Measurements from ENCODE around the gene DCBLD2. TPM values are rescaled to one million over a fixed set of nuclear protein-coding genes. Genes with fewer than 3 reads are reported as not detected.

DCBLD2 gene
- total and polyA plus RNA-seq, 4 donors, result 25.0 to 42.3 (median 29.5) TPM

DNA sequence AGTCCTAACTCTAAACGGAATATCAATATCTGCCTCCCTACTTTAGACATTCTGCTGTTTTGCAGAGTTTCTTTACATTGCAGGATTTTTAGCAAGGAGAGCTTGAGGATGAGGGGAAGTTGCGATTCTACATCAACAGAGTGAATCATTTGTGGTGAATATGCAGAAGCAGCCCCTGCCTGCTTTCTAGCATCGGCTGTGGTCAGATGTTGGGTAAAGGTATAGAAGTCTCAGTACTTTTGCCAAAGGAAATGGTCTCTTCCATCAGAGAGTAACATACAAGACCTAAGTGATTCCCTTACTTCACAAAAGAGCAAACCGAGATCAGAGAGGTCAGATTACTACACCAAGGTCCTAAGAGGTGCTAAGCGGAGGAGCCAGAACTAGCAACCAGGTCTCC lies 123.1 kb downstream of the DCBLD2 start:
- no peak overlapping the region for H3K4me3 ChIP-seq (ENCODE audit: low read depth, low read length)
- H3K9me3 ChIP-seq (ENCODE audit: control insufficient read depth, insufficient read depth, low read length), result no peaks in the 10 kb centered on the region
- H3K4me1 ChIP-seq (ENCODE audit: control insufficient read depth, insufficient read depth, low read length), result peaks cover 3% of the 10 kb centered on the region
- no peaks in the 10 kb centered on the region for H3K36me3 ChIP-seq (ENCODE audit: control insufficient read depth, insufficient read depth, low read length)
- H3K27me3 ChIP-seq (ENCODE audit: control insufficient read depth, insufficient read depth, low read length), result no peaks in the 10 kb centered on the region
- WGBS (ENCODE audit: insufficient coverage), result 80% methylated on average over 1 of the region's 5 CpGs
- peak overlapping the region; percentile 87 for H3K27ac ChIP-seq (ENCODE audit: low read depth, low read length)
- no peak for DNase-seq (ENCODE audit: low read depth in 4 of 6, low spot score in 6 of 6)

- Histone ChIP-seq H3K36me3 (ENCODE audit: control insufficient read depth, insufficient read depth, low read length) (no peaks in the 10 kb centered on the region), H3K27ac (ENCODE audit: low read depth, low read length) (peak overlapping the region; percentile 87), H3K27me3 (ENCODE audit: control insufficient read depth, insufficient read depth, low read length) (no peaks in the 10 kb centered on the region), H3K4me3 (ENCODE audit: low read depth, low read length) (no peak overlapping the region), H3K9me3 (ENCODE audit: control insufficient read depth, insufficient read depth, low read length) (no peaks in the 10 kb centered on the region), H3K4me1 (ENCODE audit: control insufficient read depth, insufficient read depth, low read length) (peaks cover 3% of the 10 kb centered on the region)
- no peak for DNase-seq (ENCODE audit: low read depth in 4 of 6, low spot score in 6 of 6)
These were observed 123.7 kb downstream of the DCBLD2 start for GRCh38 chr3:98777801-98778220.

DNA sequence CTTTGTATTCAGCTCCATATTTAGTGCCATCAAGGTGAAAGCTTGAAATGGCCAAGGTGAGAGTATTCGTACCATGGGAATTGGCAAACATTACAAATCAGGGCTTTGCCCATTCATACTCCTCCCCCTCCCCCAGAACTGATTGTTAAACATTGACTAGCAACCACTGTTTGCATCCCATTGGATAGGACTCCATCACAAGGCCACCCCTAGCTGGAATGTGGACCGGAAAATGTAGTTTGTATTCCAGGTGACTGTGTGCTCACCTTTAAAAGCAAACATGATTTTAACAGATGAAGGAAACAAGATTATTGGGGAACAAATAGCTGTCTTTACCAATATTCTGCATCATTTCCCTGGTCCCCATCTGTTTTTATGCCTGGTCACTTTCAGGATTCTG lies 124.2 kb downstream of the DCBLD2 start:
- WGBS (ENCODE audit: insufficient coverage), result no CpG with 5 or more reads among the region's 2 CpGs

GRCh38 chr3:98776140-98776493 lies 125.4 kb downstream of the DCBLD2 start:
- Histone ChIP-seq H3K9me3 (ENCODE audit: control insufficient read depth, insufficient read depth, low read length) (no peaks in the 10 kb centered on the region), H3K4me3 (ENCODE audit: low read depth, low read length) (no peak overlapping the region), H3K36me3 (ENCODE audit: control insufficient read depth, insufficient read depth, low read length) (no peaks in the 10 kb centered on the region), H3K27me3 (ENCODE audit: control insufficient read depth, insufficient read depth, low read length) (no peaks in the 10 kb centered on the region), H3K4me1 (ENCODE audit: control insufficient read depth, insufficient read depth, low read length) (no peaks in the 10 kb centered on the region), H3K27ac (ENCODE audit: low read depth, low read length) (no peak overlapping the region)
- no peak for DNase-seq (ENCODE audit: low read depth in 4 of 6, low spot score in 6 of 6)

More for the DNA sequence above, 124.2 kb downstream of the DCBLD2 start:
- Histone ChIP-seq H3K4me1 (ENCODE audit: control insufficient read depth, insufficient read depth, low read length) (peaks cover 3% of the 10 kb centered on the region), H3K4me3 (ENCODE audit: low read depth, low read length) (no peak overlapping the region), H3K27ac (ENCODE audit: low read depth, low read length) (peak overlapping the region; percentile 87), H3K36me3 (ENCODE audit: control insufficient read depth, insufficient read depth, low read length) (no peaks in the 10 kb centered on the region), H3K27me3 (ENCODE audit: control insufficient read depth, insufficient read depth, low read length) (no peaks in the 10 kb centered on the region), H3K9me3 (ENCODE audit: control insufficient read depth, insufficient read depth, low read length) (no peaks in the 10 kb centered on the region)
- no peak for DNase-seq (ENCODE audit: low read depth in 4 of 6, low spot score in 6 of 6)

GRCh38 chr3:98775459-98776139 lies 125.9 kb downstream of the DCBLD2 start:
- H3K36me3 ChIP-seq (ENCODE audit: control insufficient read depth, insufficient read depth, low read length), result no peaks in the 10 kb centered on the region
- DNase-seq (ENCODE audit: low read depth in 4 of 6, low spot score in 6 of 6), result no peak

GRCh38 chr3:98772022-98772421 lies 129.5 kb downstream of the DCBLD2 start:
- Histone ChIP-seq H3K4me3 (ENCODE audit: low read depth, low read length) (no peak overlapping the region), H3K27me3 (ENCODE audit: control insufficient read depth, insufficient read depth, low read length) (no peaks in the 10 kb centered on the region), H3K4me1 (ENCODE audit: control insufficient read depth, insufficient read depth, low read length) (peaks cover 6% of the 10 kb centered on the region), H3K27ac (ENCODE audit: low read depth, low read length) (no peak overlapping the region), H3K36me3 (ENCODE audit: control insufficient read depth, insufficient read depth, low read length) (no peaks in the 10 kb centered on the region), H3K9me3 (ENCODE audit: control insufficient read depth, insufficient read depth, low read length) (no peaks in the 10 kb centered on the region)
- no peak for DNase-seq (ENCODE audit: low read depth in 4 of 6, low spot score in 6 of 6)
- WGBS (ENCODE audit: insufficient coverage), result 71% methylated on average over 1 of the region's 2 CpGs

More at GRCh38 chr3:98775459-98776139, 125.9 kb downstream of the DCBLD2 start:
- no CpG with 5 or more reads among the region's 3 CpGs for WGBS (ENCODE audit: insufficient coverage)
- no peaks in the 10 kb centered on the region for H3K27me3 ChIP-seq (ENCODE audit: control insufficient read depth, insufficient read depth, low read length)
- H3K9me3 ChIP-seq (ENCODE audit: control insufficient read depth, insufficient read depth, low read length), result no peaks in the 10 kb centered on the region
- no peak overlapping the region for H3K27ac ChIP-seq (ENCODE audit: low read depth, low read length)
- H3K4me1 ChIP-seq (ENCODE audit: control insufficient read depth, insufficient read depth, low read length), result peaks cover 2% of the 10 kb centered on the region
- H3K4me3 ChIP-seq (ENCODE audit: low read depth, low read length), result no peak overlapping the region

DNA sequence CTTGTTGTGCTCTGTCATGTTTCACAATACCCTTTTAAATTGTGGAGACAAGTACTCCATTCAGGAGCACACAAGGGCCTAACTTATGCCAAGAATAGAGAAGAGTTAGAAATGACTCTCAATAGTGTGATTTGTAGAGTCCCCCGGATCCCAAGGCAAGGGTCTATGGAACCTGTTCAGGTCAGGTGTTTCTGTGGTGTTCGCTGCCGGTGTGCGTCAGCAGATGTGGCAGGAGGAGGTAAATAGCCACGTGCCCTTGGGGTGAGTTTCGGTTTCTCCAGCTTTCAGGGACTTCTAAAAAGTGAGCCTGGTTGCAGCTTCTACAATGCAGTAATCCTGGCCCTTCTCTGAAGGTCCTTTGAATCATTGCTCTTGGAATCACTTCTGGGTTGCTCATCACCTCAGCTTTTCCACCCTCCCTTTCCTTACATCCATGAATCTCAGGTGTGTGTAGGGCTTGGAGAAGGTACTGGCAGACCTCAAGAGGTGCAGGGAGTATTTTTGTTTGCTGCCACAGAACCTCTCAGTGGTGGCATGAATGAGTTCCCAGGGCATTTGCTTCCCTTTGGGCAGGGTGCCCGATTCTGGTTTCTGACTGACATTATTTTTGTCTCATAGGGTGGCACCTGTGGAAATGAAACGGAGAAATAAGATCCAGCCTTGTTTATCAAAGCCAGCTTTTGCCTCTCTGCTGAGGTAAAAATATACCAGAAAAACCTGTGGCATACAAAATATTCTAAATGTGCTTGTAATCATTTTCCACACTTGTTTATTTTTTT lies 131.0 kb downstream of the DCBLD2 start:
- Histone ChIP-seq H3K9me3 (ENCODE audit: control insufficient read depth, insufficient read depth, low read length) (no peaks in the 10 kb centered on the region), H3K27me3 (ENCODE audit: control insufficient read depth, insufficient read depth, low read length) (no peaks in the 10 kb centered on the region), H3K36me3 (ENCODE audit: control insufficient read depth, insufficient read depth, low read length) (no peaks in the 10 kb centered on the region), H3K4me1 (ENCODE audit: control insufficient read depth, insufficient read depth, low read length) (peaks cover 6% of the 10 kb centered on the region), H3K27ac (ENCODE audit: low read depth, low read length) (peak overlapping the region; percentile 48), H3K4me3 (ENCODE audit: low read depth, low read length) (no peak overlapping the region)
- DNase-seq (ENCODE audit: low read depth in 4 of 6, low spot score in 6 of 6), result peak in 2 of 6 donors; percentile 18 to 43
- WGBS (ENCODE audit: insufficient coverage), result 43% methylated on average over 6 of the region's 8 CpGs

DNA sequence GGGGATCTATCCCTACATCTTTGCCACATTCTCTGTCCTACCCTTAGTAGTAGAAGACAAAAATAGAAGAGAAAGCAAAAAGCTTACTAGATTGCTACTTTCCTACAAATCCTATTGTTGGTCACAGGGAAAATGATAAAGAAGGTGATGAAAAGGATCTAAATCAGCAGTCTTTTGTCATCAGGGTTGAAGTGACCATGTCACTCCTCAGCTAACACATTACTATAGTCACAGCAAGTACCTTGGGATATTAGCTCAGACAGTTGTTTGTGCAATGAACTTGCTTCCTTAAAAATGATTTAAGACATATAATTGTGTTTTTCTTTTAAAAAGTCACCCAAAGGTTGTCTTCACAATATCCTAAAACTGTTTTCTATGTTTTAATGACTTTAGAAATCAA lies 132.0 kb downstream of the DCBLD2 start:
- no peak overlapping the region for H3K27ac ChIP-seq (ENCODE audit: low read depth, low read length)
- no peaks in the 10 kb centered on the region for H3K9me3 ChIP-seq (ENCODE audit: control insufficient read depth, insufficient read depth, low read length)
- no peaks in the 10 kb centered on the region for H3K36me3 ChIP-seq (ENCODE audit: control insufficient read depth, insufficient read depth, low read length)
- H3K4me3 ChIP-seq (ENCODE audit: low read depth, low read length), result no peak overlapping the region
- DNase-seq (ENCODE audit: low read depth in 4 of 6, low spot score in 6 of 6), result no peak
- H3K4me1 ChIP-seq (ENCODE audit: control insufficient read depth, insufficient read depth, low read length), result peaks cover 6% of the 10 kb centered on the region
- no peaks in the 10 kb centered on the region for H3K27me3 ChIP-seq (ENCODE audit: control insufficient read depth, insufficient read depth, low read length)

- H3K4me1 ChIP-seq (ENCODE audit: control insufficient read depth, insufficient read depth, low read length), result peaks cover 6% of the 10 kb centered on the region
- H3K4me3 ChIP-seq (ENCODE audit: low read depth, low read length), result no peak overlapping the region
- H3K9me3 ChIP-seq (ENCODE audit: control insufficient read depth, insufficient read depth, low read length), result no peaks in the 10 kb centered on the region
- DNase-seq (ENCODE audit: low read depth in 4 of 6, low spot score in 6 of 6), result no peak
- WGBS (ENCODE audit: insufficient coverage), result 78% methylated on average over 1 of the region's 2 CpGs
- no peak overlapping the region for H3K27ac ChIP-seq (ENCODE audit: low read depth, low read length)
- H3K36me3 ChIP-seq (ENCODE audit: control insufficient read depth, insufficient read depth, low read length), result no peaks in the 10 kb centered on the region
- no peaks in the 10 kb centered on the region for H3K27me3 ChIP-seq (ENCODE audit: control insufficient read depth, insufficient read depth, low read length)
These were observed 132.5 kb downstream of the DCBLD2 start for GRCh38 chr3:98768961-98769360.

- Histone ChIP-seq H3K4me3 (ENCODE audit: low read depth, low read length) (no peak overlapping the region), H3K36me3 (ENCODE audit: control insufficient read depth, insufficient read depth, low read length) (no peaks in the 10 kb centered on the region), H3K4me1 (ENCODE audit: control insufficient read depth, insufficient read depth, low read length) (peaks cover 6% of the 10 kb centered on the region), H3K27me3 (ENCODE audit: control insufficient read depth, insufficient read depth, low read length) (no peaks in the 10 kb centered on the region), H3K9me3 (ENCODE audit: control insufficient read depth, insufficient read depth, low read length) (no peaks in the 10 kb centered on the region), H3K27ac (ENCODE audit: low read depth, low read length) (no peak overlapping the region)
- no peak for DNase-seq (ENCODE audit: low read depth in 4 of 6, low spot score in 6 of 6)
These were observed 134.6 kb downstream of the DCBLD2 start for GRCh38 chr3:98766924-98767323.

Measured in spinal cord (tissue), 10 donors.